ENCODE measurements around the gene SPRTN. TPM values are rescaled to one million over a fixed set of nuclear protein-coding genes. Genes with fewer than 3 reads are reported as not detected.

Gene SPRTN
- total and polyA plus RNA-seq, 12 donors: 3.9 to 18.5 (median 11.0) TPM

DNA sequence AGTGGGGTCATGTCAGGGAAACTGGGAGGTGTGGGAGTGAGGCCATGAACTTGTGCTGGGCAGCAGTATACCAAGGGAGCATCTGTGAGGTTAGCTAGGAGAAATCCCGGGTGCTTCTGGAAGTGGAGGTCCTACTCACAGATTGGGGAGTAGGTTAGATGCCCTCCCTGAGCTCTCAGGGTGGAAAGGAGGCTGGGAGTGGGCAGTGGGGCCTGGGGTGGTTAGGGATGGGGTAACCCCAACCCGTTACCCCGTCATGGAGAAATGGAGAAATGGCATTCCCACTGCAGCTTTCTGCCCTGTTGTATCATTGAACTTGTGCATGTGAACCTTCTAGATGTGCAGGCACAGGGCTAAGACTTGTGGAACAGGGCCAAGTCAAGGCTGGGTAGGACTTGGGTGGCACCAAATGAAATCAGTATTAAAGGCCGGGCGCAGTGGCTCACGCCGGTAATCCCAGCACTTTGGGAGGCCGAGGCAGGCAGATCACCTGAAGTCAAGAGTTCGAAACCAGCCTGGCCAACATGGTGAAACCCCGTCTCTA is 27.6 kb upstream of the SPRTN start:
- no peaks in the 10 kb centered on the region for H3K9me3 ChIP-seq (replicated peaks in 1 of 3)
- no peak for DNase-seq
- WGBS, 4 donors: 91 to 93% (median 92%) methylated on average over 9 to 10 of the region's 10 CpGs
- no peaks in the 10 kb centered on the region for H3K36me3 ChIP-seq (replicated peaks in 1 of 2)
- H3K4me1 ChIP-seq (replicated peaks in 1 of 2): no peaks in the 10 kb centered on the region
- no peak for TF ChIP-seq POLR2A (IDR thresholded peaks at IDR 0.05)
- TF ChIP-seq, protein P1, sequence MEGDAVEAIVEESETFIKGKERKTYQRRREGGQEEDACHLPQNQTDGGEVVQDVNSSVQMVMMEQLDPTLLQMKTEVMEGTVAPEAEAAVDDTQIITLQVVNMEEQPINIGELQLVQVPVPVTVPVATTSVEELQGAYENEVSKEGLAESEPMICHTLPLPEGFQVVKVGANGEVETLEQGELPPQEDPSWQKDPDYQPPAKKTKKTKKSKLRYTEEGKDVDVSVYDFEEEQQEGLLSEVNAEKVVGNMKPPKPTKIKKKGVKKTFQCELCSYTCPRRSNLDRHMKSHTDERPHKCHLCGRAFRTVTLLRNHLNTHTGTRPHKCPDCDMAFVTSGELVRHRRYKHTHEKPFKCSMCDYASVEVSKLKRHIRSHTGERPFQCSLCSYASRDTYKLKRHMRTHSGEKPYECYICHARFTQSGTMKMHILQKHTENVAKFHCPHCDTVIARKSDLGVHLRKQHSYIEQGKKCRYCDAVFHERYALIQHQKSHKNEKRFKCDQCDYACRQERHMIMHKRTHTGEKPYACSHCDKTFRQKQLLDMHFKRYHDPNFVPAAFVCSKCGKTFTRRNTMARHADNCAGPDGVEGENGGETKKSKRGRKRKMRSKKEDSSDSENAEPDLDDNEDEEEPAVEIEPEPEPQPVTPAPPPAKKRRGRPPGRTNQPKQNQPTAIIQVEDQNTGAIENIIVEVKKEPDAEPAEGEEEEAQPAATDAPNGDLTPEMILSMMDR (IDR thresholded peaks at IDR 0.05): no peak
- no peak overlapping the region for H3K4me3 ChIP-seq
- no peak overlapping the region for H3K27ac ChIP-seq
- intact Hi-C loops (cut with DNase I): no loop called here
- H3K27me3 ChIP-seq: no peaks in the 10 kb centered on the region

DNA sequence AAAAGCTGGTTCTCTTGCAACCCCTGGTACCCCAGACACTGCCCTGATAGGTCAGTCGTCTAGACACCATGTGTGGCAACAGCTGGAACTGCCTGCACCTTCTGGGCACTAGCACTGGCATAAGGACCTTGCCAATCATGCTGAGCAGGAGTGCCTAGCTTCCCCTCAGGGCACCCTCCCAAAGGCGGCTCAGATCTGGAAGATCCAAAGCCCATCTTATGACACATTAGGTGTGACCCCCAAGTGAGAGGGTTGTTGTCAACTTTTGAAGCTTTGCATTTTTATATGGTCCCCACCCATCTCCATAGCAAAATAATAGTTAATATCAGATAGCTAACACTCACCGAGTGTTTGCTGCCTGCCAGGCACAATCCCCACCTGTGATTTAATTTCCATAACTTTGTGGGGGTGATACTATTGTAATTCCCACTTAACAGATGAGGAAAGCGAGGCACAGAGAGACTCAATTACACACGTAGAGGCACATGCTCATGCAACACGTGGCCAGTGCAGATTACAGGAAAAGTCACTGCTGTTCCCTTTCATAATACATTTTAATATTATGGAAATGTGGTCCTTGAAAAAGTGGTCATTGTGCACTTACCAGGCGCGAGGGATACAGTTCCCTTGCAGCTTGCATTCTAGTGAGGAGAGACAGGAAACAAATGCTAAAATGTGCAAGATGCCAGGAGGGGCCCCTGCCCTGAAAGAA is 26.2 kb upstream of the SPRTN start:
- Histone ChIP-seq H3K4me1 (replicated peaks in 1 of 2) (no peaks in the 10 kb centered on the region), H3K27ac (no peak overlapping the region), H3K36me3 (replicated peaks in 1 of 2) (no peaks in the 10 kb centered on the region), H3K4me3 (no peak overlapping the region), H3K27me3 (no peaks in the 10 kb centered on the region), H3K9me3 (replicated peaks in 1 of 3) (no peaks in the 10 kb centered on the region)
- TF ChIP-seq, protein P1 (IDR thresholded peaks at IDR 0.05): no peak
- no peak for TF ChIP-seq POLR2A (IDR thresholded peaks at IDR 0.05)
- DNase-seq: no peak
- WGBS, 4 donors: 71 to 80% (median 75%) methylated on average over 8 of the region's 8 CpGs
- intact Hi-C loops (cut with DNase I): no loop called here

DNA sequence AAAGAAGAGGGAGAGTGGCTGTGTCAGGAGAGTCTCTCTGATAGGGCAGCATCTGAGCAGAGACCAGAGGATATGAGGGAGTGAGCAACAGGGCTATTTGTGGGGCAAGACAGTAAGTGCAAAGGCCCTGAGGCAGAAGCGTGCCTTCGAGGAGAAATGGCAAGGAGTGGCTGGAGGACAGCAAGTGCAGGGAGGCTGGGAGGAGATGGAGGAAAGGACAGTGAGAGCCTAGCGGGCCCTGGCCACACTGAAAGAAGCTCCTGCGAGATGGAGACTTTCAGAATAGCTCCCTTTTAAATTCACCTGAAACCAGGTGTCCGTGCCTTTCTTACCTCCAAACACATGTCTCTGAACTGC is 25.7 kb upstream of the SPRTN start:
- H3K27me3 ChIP-seq: no peaks in the 10 kb centered on the region
- 85 to 99% (median 90%) methylated on average over 5 of the region's 5 CpGs for WGBS, 4 donors
- H3K4me3 ChIP-seq: no peak overlapping the region
- H3K27ac ChIP-seq: no peak overlapping the region
- H3K9me3 ChIP-seq (replicated peaks in 1 of 3): no peaks in the 10 kb centered on the region
- DNase-seq: no peak
- intact Hi-C loops (cut with DNase I): no loop called here
- no peaks in the 10 kb centered on the region for H3K4me1 ChIP-seq (replicated peaks in 1 of 2)
- TF ChIP-seq, protein P1 (IDR thresholded peaks at IDR 0.05): no peak
- TF ChIP-seq POLR2A (IDR thresholded peaks at IDR 0.05): no peak
- no peaks in the 10 kb centered on the region for H3K36me3 ChIP-seq (replicated peaks in 1 of 2)

DNA sequence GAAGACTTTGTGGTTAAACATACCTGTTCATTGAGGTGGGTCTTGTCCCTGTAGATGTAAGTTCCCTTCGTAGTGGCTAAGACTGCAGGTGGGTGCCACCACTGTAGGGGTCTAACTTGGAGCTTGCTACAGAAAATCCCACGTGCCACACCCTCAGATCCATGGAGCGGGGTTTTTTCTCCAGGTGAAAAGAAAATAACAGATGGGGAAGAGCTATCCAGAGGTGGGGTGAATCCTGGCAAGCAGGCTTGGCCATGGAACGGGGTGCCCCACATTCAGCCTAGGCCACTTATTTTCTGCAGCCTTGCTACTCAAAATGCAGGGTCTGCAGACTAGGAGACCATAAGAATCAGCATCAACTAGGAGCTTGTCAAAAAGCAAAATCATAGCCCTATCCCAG is 24.4 kb upstream of the SPRTN start:
- intact Hi-C loops (cut with DNase I): no loop called here
- Histone ChIP-seq H3K4me3 (no peak overlapping the region), H3K4me1 (replicated peaks in 1 of 2) (no peaks in the 10 kb centered on the region), H3K36me3 (replicated peaks in 1 of 2) (no peaks in the 10 kb centered on the region), H3K27me3 (no peaks in the 10 kb centered on the region), H3K27ac (no peak overlapping the region), H3K9me3 (replicated peaks in 1 of 3) (no peaks in the 10 kb centered on the region)
- TF ChIP-seq POLR2A (IDR thresholded peaks at IDR 0.05): no peak
- TF ChIP-seq, protein P1 (IDR thresholded peaks at IDR 0.05): no peak
- no peak for DNase-seq
- WGBS, 4 donors: 83 to 91% (median 84%) methylated on average over 4 of the region's 4 CpGs

All from adrenal gland (tissue), 12 donors.